GM21529 (cell line): ENCODE measurements around the gene TFCP2.
"Not testable (repeated sequence)": the region's sequence is repeated elsewhere in the genome, so short reads cannot be mapped to it uniquely, and the experiment has no call there.

Experiments
- ATAC-seq: cut with Tn5 transposase; IDR thresholded peaks from one replicate; pipeline ENCODE4 v1.9.1; 2021; ENCODE audit not compliant: unreplicated experiment

Gene TFCP2

DNA sequence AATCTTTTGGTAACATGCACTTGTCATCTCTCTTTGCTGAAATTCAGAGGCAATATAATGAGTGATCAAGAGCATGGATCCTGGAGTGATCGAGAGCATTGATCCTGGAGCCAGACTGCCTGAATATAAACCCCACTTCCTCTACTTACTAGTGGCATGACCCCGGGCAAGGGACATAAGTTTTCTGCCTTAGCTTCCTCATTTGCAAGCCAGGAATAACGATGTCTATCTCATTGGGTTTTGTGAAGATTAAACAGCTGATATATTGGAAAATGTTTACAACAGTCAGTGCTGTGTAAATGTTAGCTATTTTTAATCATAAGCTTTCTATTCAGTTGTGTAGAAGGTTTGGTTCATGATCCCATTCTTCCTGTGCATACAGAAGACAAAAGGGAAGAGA lies 87.2 kb downstream of the TFCP2 start:
- ATAC-seq = no peak

DNA sequence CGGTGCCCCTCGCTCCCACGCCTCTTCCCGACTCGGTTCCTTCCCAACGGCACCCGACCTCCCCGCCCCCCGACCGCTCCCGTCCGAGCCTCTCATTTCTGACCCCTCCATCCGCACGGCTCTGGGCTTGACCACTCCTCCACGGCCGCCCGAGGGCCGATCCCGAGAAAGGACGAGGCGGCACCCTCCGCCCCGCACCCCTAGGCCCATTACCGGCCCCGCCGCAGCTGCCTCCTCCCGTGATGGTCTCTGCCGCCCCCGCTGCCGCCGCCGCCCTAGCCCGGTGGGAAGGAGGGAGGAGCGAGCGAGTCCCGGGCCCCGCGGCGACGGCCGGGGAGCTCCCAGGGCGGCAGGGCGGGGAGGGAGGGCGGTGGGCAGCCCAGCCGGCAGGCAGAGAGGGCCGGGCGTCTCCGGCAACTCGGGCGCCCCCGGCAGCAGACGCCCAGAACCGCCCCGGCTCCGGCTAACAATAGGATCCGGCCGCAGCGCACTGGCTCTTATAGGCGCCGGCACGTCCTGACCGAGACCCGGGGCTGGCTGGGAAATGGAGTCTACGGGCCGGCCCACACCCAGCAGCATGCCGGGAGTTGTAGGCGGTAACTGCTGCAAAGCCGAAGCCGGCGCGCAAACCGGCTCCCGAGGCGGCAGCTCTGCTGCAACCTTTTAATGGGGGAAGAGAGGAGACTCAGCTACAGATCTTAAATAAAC lies 89.7 kb downstream of the TFCP2 start, which contains the start of gene CSRNP2:
Gene CSRNP2 (minus strand): TSS at position 471 of the 708 bp plus-strand sequence. CDS start 7,035 bp downstream, outside the sequence.
- peak; percentile 98 for ATAC-seq

DNA sequence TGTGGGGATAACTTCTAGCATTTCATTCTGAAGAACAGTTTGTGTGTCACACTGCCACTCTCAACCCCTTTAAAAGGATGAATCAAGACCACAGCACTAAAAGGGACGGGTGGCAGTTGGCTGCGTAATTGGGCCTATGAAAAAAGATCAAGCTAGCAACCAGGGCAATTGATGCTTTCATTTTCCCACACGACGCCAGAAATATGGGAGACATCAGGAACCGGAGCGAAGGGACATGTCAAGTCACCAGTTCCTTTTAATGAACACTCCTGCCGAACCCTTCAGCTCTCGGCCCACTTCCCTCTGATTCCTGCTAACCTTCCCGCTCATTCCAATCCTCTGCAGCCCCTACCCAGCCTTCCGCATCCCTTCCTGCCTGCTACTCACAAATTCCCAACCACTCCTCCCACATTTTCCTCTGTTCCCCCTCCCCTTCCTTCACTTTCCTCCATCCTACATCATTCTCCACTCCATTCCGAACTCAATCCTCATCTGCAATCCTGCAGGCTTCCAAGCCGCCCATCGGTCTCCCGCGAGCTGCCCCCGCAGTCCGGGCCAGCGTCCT lies 90.3 kb downstream of the TFCP2 start:
- ATAC-seq = no peak

DNA sequence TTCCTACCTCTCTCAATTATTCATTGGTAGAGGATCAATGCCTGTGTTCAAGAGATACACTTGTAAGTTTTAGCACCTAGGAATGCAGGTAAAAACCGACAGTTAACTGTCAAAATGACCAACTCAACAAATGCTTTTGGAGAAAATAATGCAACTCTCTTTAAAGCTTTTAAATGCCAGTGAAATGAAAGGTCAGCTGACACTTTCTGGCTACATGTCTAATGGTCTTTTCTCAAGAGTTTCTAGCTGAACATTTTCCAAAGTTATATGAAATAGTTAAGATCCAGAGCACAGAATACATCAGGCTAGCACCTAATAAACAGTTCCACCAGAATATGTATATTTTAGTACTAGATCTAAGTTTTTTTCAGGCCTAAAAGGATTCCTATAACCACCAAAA lies 91.5 kb downstream of the TFCP2 start:
- ATAC-seq = no peak

DNA sequence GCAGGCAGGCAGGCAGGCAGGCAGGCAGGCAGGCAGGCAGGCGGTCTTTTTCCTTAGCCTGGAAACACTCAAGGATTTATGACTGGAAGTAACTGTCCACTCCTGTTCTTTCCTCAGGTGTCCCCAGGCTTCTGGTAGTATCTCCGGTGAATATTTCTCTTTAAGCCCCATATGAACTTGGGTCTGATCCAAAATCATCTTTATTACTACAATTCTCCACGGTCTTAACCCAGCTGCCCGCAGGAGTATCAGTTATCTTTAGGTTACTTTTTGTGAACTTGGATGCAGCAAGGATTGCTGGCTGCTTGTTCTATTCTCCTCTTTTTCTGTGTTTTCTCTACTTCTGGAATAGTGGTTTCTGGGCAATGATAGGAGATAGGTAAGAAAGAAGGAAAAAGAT lies 92.8 kb downstream of the TFCP2 start:
- ATAC-seq = no peak

DNA sequence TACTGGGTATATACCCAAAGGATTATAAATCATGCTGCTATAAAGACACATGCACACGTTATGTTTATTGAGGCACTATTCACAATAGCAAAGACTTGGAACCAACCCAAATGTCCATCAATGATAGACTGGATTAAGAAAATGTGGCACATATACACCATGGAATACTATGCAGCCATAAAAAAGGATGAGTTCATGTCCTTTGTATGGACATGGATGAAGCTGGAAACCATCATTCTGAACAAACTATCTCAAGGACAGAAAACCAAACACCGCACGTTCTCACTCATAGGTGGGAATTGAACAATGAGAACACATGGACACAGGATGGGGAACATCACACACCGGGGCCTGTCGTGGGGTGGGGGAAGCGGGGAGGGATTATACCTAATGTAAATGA lies 94.1 kb downstream of the TFCP2 start:
- not testable (repeated sequence) for ATAC-seq

DNA sequence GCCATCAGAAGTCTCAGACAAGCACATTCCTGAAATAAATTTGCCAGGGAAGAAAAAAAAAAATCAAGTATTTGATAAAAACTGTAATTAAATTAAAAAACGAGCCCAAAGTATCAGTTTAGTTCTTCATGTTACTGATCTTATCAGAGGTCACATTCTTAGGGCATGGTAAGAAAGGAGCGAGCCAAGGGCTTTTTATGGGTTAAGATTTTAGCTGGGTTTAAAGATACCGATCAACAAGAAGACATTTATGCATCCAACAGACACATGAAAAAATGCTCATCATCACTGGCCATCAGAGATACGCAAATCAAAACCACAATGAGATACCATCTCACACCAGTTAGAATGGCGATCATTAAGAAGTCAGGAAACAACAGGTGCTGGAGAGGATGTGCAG lies 94.6 kb downstream of the TFCP2 start:
- not testable (repeated sequence) for ATAC-seq

DNA sequence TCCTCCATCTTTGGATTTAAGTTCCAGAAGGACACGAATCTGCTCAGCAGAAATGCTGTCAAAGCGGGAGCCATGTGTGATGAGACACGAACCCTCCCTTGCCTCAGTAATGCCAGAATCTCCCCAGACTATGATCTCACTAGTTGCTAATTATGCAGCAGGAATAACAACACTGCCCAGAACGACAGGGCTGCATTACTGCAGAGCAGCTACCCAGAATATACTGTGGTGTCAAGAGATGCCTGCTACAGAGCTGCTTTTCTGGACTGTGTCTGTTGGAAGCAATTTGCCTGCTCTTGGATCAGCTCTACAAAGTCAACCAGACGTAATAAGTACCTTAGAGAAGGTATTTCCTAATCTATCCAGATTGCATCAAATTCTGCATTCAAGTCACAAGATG lies 95.0 kb downstream of the TFCP2 start:
- ATAC-seq = no peak

DNA sequence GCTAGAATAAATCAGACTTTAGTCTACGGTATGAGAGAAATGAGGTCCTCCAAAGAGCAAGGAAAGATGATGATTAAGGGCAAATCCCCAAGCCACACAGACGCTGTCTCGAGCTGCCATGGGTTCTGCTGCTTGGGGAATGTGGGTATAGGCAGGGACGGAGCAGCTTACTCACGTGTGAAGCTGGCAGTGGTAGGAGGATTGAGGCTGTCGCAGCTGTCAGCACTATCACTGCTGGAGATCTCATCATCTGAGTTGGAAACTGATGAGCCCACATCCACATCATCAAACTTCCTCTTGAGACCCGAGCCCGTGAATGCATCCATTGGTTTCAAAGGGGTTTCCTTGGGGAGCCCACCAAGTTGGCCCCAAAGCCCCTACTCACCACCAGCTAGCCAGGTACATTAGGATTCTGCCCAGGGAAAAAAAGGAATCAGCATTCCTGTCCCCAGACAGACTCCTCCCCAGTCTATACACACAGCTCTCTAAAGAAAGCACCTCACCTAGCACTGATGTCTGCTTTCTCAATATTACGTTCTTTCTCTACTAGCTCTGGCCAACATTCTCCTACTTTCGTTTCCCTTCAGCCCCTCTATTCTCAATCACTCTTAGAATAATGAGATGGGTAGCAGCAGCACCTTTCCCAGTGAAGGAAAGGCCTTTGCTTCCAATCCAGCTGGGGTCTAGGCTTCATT lies 96.6 kb downstream of the TFCP2 start:
- ATAC-seq = no peak

DNA sequence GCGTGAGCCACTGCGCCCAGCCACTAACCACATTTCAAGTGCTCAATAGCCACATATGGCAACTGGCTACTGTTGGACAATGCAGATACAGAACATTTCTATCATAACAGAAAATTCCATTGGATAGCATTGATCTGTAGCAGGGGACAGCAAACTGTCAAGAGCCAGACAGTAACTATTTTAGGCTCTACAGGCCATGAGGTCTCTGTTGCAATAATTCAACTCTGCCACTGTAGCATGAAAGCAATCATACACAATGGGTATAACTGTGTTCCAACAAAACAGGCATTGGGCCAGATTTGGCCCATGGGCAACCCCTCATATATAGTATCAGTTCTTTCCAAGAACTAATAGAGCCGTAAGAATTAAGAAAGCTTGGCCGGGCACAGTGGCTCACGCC lies 97.5 kb downstream of the TFCP2 start:
- ATAC-seq = no peak

DNA sequence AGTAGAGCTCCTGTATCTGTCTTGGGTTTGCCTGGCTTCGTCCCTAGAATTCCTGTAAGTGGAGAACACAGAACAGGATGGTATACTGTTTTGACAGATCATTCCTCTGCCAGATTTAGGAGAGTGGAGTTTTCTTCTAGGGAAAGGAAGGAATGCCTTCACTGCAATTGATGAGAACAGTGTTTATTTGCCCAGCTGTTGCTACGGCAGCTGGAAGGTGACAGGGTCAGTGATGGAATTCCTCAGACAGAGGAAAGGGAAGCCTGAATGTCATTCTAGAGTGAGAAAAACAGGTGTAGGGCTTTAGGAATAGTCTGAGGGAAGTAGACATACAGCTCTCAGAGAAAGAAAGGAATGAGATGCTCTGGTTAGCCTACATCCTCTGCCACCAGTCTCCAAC lies 101.3 kb downstream of the TFCP2 start:
- no peak for ATAC-seq

DNA sequence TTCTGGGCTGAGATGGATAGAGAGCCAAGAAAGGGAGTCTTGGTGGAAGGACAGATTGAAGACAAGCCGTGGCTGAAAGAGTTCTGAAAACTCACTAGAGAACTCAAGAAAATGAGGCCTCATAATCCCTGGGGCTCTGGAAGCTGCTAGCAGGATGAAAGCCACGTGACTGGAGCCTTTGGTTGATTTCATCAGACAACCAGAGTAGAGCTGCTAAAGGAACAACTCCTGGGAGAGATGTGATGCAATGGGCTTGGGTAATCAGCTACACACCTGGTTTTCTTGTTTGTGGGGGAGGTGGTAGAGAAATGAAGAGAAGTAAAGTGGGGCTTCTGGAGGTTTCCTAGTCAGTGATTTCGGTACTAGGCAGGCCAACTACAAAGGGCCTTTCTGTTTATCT lies 102.9 kb downstream of the TFCP2 start:
- no peak for ATAC-seq

DNA sequence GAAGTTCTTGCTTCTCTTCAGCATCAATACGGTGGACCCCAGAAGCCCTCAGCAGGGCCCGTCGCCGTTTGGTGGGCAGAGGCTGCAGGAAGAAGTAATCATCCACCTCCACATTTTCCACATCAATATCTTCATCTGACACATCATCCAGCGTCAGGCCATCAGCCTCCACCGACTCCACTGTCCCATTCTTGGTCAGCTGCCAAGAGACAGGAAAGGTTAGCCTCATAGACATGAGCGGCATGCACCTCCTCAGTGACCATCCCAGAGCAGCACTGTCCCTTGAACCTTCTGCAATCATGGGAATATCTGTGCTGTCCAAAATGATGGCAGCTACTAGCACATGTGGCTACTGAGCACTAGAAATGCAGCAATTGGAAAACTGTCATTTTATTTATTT lies 105.2 kb downstream of the TFCP2 start:
- no peak for ATAC-seq

DNA sequence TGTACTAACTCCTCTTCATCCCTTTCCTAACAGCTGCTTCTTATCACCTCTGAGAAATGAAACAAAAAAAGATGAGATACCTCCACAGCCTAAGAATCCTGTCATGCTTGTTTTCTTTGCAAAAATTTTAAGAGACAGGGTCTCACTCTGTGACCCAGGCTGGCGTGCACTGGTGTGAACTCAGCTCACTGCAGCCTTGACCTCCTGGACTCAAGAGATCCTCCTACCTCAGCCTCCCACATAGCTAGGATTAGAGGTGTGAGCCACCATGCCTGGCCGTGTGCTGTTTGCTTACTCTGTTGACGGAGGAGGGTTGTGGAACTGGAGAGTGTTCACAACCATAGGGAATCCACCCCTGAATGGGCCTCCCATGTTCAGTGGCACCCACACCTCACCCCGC lies 105.7 kb downstream of the TFCP2 start:
- no peak for ATAC-seq

DNA sequence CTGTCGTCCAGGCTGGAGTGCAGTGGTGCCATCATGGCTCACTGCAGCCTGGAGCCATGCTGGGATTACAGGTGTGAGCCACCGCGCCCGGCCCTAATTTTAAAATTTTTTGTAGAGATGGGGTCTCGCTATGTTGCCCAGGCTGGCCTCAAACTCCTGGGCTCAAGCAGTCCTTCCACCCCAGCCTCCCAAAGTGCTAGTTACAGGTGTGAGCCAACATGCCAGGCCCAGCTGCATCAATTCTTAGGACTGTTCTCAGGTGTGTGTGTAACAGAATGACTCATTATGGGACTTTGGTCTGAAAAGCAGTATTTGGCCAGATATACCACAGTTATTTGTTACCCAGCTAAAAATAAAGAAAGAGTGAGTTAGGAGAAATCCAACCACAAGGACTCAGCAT lies 107.4 kb downstream of the TFCP2 start:
- no peak for ATAC-seq

DNA sequence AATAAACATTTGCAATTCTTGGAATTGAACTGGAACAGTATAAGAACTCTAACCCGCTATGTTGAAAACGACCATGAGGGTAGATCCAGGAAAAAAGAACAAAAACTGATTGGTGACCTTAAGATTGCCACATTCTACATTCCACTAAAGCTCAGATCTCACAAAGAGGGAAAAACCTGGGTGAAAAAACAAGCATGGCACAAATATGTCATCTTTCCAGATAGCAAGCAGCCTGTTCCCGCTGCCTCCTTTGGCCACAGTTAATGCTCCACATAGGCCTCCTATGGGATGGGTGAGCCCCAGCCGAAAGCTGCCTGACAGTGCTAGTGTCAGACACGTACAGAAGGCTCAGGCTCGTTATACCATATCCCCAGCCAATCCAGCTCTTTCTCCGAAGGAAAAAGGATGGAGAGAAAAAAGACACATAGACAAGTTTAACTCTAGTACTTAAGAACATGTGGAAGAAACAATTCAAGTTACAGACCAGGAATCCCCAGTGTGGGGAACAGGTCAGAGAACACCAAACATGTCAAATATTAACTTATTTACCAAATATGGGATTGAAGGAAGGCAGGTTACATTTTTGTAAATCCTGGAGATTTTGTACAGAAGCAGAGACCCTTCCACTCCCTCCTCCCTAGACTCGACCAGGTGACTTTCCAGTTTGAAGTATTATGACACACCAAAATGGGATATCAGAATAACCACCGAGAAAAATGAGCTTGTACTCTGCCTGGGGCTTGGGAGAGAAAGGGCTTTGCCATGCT lies 110.1 kb downstream of the TFCP2 start:
- ATAC-seq = no peak

DNA sequence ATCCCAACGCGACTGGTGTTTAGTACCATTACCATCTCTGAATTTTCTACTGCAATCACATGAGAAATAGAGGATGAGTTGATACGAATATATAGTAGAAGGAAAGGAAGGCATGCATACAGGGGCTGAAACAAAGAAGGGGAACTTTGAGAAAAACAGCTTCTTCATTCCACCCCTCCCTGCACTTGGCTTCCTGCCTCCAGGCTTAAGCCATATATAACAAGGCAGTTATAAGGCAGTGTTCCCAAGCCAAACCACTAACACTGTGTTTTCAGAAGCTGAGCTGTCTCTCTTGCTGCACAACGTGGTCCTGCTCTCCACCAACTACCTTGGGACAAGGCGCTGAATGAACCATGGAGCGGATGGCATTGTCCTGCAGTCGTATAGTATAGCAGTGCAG lies 113.8 kb downstream of the TFCP2 start:
- no peak for ATAC-seq

DNA sequence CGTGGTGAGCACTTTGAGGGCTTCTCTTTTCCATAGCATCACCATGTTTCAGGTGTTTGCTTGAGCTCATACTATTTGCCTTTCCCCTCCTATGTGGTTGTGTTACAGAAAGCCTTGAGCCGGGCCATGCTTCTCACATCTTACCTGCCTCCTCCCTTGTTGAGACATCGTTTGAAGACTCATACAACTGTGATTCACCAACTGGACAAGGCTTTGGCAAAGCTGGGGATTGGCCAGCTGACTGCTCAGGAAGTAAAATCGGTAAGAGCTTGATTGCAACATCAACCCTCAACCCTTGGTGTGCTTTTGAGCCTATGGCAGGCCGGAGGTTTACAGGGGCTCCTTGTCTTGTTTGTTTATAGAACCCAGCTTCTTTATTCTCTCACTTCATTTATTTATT lies 116.7 kb downstream of the TFCP2 start:
- ATAC-seq = no peak

DNA sequence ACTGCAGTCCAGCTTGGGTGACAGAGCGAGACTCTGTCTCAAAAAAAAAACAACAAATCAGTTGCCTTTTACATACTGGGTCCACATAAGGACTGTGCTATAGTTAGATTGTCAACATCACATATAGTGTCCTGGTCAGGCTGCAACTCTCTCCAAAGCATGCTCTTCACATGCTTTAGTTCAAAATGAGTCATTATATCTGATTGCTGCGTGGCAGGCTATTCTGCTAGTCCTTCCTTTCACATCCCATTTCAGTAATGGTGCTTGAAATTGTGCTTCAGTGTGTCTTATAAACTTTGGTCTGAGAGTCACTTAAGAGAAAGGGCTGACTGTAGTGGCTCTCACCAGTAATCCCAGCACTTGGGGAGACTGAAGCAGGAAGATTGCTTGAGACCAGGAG lies 117.9 kb downstream of the TFCP2 start:
- no peak for ATAC-seq

DNA sequence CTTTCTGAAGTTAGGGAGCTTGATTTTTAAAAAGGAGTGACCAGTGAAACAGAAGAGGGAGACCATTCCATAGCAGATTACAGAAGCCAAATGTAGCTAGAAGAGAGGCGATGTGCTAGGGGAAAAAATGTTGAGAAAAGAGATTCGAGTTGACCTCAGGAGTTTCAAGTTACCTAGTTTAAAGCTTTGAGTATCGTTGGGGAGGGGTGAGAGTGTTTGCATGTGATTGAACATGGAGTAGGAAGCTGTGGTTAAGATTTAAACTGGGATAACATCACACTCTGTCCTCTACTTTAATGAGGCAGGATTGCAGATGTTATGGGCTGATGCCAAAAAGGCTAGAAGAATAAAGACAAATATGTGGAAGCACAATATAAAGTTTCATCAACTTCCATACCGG lies 121.1 kb downstream of the TFCP2 start:
- no peak for ATAC-seq

DNA sequence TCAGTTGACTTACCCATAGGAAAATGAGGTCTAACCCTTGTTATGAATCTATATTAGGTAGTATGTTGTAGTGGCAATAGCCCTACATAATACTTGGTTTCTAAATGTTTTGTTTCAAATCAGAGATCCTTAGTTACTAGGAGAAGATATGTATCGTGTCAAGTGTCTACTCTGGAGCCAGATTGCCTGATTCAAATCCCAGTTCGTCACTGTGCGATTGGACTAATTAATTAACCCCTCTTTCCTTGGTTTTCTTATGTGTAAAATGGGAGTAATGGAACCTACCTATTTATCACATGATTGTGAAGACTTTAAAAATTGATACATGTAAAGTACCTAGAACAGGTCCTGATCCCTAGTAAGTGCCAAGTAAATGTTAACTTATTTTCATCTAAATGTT lies 123.4 kb downstream of the TFCP2 start:
- ATAC-seq = no peak
